Spinal cord (tissue), 10 donors: ENCODE results near the gene TPSB2. TPM values are rescaled to one million over a fixed set of nuclear protein-coding genes. Genes with fewer than 3 reads are reported as not detected.

Source experiments
- DNase-seq, 6 donors: peaks; one replicate each; pipeline versions ENCODE4 v3.0.0 to v3.0.0-alpha.2; 2013 to 2015; ENCODE audit warnings: low spot score in 6 of 6, low read depth in 4 of 6
- H3K27ac ChIP-seq: one replicate; pipeline ENCODE4 v1.5.1; 2013; ENCODE audit warnings: low read depth, low read length, control low read depth
- H3K27me3 ChIP-seq: one replicate; pipeline ENCODE4 v1.6.1; 2013; ENCODE audit warnings: low read length; ENCODE audit not compliant: control insufficient read depth, insufficient read depth
- H3K36me3 ChIP-seq: one replicate; pipeline ENCODE4 v1.6.1; 2013; ENCODE audit warnings: low read length; ENCODE audit not compliant: control insufficient read depth, insufficient read depth
- H3K4me1 ChIP-seq: one replicate; pipeline ENCODE4 v1.6.1; 2013; ENCODE audit warnings: low read length; ENCODE audit not compliant: control insufficient read depth, insufficient read depth
- H3K4me3 ChIP-seq: one replicate; pipeline ENCODE4 v1.5.1; 2013; ENCODE audit warnings: low read depth, low read length, control low read depth
- H3K9me3 ChIP-seq: one replicate; pipeline ENCODE4 v1.6.1; 2013; ENCODE audit warnings: low read length; ENCODE audit not compliant: control insufficient read depth, insufficient read depth
- WGBS: methylation state at CpG from one replicate; pipeline ENCODE4 v1.1.5; 2013; ENCODE audit warnings: missing lambda C conversion rate; ENCODE audit not compliant: insufficient coverage; 5-methylcytosine and 5-hydroxymethylcytosine counted together
- polyA plus RNA-seq, 2 donors: library from polyadenylated mRNA; unstranded; fragments of 120-200 nt; gene quantifications; one replicate each; pipeline ENCODE4 v1.2.1, GENCODE V29; 2013; ENCODE audit not compliant: insufficient read length in 2 of 2
- total RNA-seq, 2 donors: library from RNA; depleted of rRNA in 1 of 2; stranded (reverse); fragments of 120-200 nt in 1 of 2; fragments of >200 nt in 1 of 2; gene quantifications; one replicate each; pipeline versions ENCODE4 v1.2.3 to v1.2.4, GENCODE V29; 2013 to 2014
- donor health status: healthy.

The TPSB2 gene
- total and polyA plus RNA-seq, 4 donors, result 0.61 to 1.5 TPM; not detected in 2

DNA sequence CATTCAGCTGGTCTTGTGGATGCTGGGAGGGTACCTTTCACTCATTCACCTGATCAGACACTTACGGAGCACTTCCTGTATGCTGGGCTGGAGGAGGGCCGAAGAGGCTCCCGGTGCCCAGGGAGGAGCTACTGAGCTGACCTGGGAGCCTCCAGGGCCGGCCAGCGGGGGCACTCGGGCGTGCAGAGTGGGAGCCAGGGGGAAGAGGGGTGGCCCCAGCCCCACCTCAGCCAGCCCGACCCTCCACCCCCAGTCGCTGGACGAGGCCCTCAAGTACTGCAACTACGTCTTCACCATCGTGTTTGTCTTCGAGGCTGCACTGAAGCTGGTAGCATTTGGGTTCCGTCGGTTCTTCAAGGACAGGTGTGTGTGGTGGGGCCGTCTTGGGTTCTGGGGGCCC, 15.3 kb downstream of the TPSB2 start:
- 89% methylated on average over 15 of the region's 16 CpGs for WGBS

DNA sequence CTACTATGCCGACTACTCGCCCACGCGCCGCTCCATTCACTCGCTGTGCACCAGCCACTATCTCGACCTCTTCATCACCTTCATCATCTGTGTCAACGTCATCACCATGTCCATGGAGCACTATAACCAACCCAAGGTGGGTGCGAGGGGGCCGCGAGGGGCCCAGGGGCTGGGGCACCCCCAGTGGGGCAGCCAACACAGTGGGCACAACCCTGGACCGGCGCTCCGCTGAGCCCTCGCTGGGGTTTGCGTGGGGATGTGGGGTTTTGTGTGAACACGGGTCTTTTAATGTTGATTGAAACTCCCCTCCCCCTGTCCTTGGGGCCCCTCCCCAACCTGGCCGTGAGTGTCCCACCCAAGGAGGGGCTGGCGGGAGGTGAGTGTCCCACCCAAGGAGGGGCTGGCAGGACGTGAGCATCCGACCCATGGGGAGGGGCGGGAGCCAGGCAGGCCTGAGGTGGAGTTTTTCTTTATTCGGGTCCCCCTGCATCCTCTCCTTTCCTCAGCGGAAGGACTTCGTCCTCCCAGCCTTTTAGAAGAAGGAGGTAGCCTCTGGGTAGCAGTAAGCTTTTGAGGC, 16.1 kb downstream of the TPSB2 start:
- DNase-seq, result no peak
- Histone ChIP-seq H3K4me3 (no peak overlapping the region), H3K27me3 (no peaks in the 10 kb centered on the region), H3K4me1 (no peaks in the 10 kb centered on the region), H3K36me3 (peaks cover 100% of the 10 kb centered on the region), H3K9me3 (no peaks in the 10 kb centered on the region), H3K27ac (no peak overlapping the region)
- WGBS, result 94% methylated on average over 13 of the region's 25 CpGs

More for the DNA sequence above, 15.3 kb downstream of the TPSB2 start:
- Histone ChIP-seq H3K4me1 (no peaks in the 10 kb centered on the region), H3K4me3 (no peak overlapping the region), H3K27ac (no peak overlapping the region), H3K9me3 (no peaks in the 10 kb centered on the region), H3K27me3 (no peaks in the 10 kb centered on the region), H3K36me3 (peaks cover 100% of the 10 kb centered on the region)
- DNase-seq, result no peak

DNA sequence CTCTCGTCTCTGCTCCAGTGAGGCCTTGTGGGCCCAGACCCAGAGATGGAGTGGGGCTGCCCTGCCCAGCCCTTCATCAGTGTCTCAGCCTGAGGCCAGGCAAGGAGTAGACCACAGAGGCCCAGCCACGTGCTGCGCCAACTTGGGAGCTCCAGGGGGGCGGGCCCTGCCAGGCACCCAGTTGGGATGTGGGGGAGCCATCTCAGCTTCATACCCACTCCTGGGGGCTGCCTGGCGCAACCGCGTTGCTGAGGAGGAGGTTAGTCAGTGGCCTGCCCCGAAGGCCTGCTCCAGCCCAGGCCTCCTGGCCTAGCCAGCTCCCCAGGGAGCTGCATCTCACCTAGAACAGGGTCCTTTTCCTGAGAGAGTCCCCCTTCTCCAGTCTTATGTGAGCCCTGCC, 16.8 kb downstream of the TPSB2 start:
- no peak for DNase-seq
- no peaks in the 10 kb centered on the region for H3K4me1 ChIP-seq
- 79% methylated on average over 6 of the region's 8 CpGs for WGBS
- H3K9me3 ChIP-seq, result no peaks in the 10 kb centered on the region
- H3K4me3 ChIP-seq, result no peak overlapping the region
- H3K27ac ChIP-seq, result no peak overlapping the region
- no peaks in the 10 kb centered on the region for H3K27me3 ChIP-seq
- peaks cover 100% of the 10 kb centered on the region for H3K36me3 ChIP-seq

DNA sequence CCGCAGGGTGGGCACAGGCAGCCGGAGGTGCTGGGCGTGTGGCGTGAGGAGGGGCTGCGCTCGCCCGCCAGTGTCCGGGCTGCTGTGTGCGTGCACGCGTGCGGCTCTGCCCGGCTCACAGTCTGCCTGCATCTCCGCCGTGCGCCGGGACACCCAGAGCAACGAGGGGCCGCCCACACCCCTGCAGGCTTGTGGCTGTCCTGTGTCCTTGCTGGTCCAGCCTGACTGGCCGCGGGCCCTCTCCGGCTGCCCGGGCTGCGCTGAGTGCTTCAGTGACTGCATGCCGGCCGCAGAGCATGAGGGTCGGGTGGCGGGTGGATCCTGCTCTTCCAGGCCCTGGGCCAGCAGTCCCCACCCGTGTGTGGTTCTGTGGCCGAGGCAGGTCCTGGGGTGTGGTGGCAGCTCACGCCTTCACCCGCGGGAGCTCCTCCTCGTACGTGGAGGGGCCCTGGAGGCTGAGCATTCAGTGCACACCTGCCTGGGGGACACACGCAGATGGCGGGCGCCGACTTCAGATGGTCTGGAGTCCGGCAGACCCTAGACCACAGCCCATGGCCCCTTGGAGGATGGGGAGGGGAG, 17.3 kb downstream of the TPSB2 start:
- WGBS, result 94% methylated on average over 40 of the region's 40 CpGs
- Histone ChIP-seq H3K9me3 (no peaks in the 10 kb centered on the region), H3K36me3 (peaks cover 100% of the 10 kb centered on the region), H3K4me3 (no peak overlapping the region), H3K27me3 (no peaks in the 10 kb centered on the region), H3K27ac (no peak overlapping the region), H3K4me1 (no peaks in the 10 kb centered on the region)
- no peak for DNase-seq

DNA sequence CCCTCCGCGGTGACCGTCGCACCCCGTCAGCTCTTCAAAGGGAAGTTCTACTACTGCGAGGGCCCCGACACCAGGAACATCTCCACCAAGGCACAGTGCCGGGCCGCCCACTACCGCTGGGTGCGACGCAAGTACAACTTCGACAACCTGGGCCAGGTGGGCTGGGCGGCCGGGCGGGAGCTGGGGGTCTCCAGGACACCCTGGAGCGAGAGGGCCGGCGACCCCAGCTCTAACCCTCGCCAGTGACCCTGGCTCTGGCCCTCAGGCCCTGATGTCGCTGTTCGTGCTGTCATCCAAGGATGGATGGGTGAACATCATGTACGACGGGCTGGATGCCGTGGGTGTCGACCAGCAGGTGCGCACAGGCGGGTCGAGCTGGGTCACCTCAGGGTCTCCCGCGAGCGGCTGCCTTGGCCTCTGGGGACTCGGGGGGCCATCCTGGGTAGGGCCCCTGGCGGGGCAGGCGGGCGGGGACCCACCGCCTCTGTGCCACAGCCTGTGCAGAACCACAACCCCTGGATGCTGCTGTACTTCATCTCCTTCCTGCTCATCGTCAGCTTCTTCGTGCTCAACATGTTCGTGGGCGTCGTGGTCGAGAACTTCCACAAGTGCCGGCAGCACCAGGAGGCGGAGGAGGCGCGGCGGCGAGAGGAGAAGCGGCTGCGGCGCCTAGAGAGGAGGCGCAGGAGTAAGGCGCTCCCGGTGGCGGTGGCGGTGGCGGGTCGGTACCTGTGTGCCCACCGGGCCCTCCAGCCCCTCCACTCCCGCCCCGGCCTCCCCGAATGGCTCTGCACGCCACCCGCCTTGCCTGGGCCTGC, 18.3 kb downstream of the TPSB2 start:
- no peak for DNase-seq
- H3K9me3 ChIP-seq, result no peaks in the 10 kb centered on the region
- H3K27ac ChIP-seq, result no peak overlapping the region
- H3K4me3 ChIP-seq, result no peak overlapping the region
- WGBS, result 96% methylated on average over 58 of the region's 65 CpGs
- H3K27me3 ChIP-seq, result no peaks in the 10 kb centered on the region
- H3K36me3 ChIP-seq, result peaks cover 99% of the 10 kb centered on the region
- no peaks in the 10 kb centered on the region for H3K4me1 ChIP-seq

DNA sequence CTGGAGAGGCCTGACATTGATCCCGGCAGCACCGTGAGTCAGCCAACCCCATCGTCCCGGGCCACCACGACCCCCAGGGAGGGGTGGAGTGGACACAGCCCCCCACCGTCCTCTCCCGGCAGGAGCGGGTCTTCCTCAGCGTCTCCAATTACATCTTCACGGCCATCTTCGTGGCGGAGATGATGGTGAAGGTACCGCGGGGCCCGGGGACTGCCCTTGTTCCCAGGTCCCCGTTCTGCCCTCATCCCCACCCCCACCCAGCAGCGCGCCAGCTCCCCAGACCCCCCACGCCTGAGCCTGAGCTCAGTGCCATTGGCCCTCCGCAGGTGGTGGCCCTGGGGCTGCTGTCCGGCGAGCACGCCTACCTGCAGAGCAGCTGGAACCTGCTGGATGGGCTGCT, 19.5 kb downstream of the TPSB2 start:
- Histone ChIP-seq H3K9me3 (no peaks in the 10 kb centered on the region), H3K27ac (no peak overlapping the region), H3K4me1 (no peaks in the 10 kb centered on the region), H3K36me3 (peaks cover 99% of the 10 kb centered on the region), H3K4me3 (no peak overlapping the region), H3K27me3 (no peaks in the 10 kb centered on the region)
- 94% methylated on average over 15 of the region's 23 CpGs for WGBS
- no peak for DNase-seq

DNA sequence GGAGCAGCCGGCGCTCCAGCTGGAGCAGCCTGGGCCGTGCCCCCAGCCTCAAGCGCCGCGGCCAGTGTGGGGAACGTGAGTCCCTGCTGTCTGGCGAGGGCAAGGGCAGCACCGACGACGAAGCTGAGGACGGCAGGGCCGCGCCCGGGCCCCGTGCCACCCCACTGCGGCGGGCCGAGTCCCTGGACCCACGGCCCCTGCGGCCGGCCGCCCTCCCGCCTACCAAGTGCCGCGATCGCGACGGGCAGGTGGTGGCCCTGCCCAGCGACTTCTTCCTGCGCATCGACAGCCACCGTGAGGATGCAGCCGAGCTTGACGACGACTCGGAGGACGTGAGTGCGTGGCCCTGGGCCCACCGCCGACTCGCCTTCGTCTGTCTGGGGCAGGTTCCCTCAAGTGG, 20.9 kb downstream of the TPSB2 start:
- Histone ChIP-seq H3K4me1 (no peaks in the 10 kb centered on the region), H3K4me3 (no peak overlapping the region), H3K9me3 (no peaks in the 10 kb centered on the region), H3K36me3 (peaks cover 94% of the 10 kb centered on the region), H3K27ac (no peak overlapping the region), H3K27me3 (no peaks in the 10 kb centered on the region)
- 95% methylated on average over 43 of the region's 43 CpGs for WGBS
- DNase-seq, result no peak

DNA sequence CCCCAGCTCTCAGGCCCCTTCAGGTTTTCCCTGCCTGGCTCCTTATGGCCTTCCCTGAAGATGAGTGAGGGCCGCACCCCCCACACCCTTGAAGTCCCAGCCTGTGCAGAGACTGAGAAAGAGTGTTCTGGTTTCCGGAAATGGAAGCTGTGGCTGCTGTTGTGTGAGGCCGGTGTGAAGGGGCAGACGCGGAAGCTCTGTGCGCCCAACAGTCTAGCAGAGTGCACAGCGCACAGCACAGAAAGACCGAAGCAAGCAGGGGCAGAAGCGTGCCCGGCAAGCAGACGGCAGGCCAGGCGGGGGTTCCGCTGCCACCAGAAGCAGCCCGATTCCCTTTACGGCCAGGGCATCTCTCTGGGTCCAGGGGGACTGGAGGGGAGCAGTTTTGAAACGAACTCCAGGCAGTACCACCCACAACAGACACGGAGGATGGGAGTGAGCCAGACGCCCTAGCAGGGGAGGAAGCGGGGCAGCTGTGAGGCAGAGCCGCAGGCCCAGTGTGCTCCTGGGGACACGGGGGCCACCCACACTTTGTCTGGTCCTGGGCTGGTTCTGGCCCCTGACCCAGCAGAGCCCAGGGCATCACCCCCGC, 21.6 kb downstream of the TPSB2 start:
- 92% methylated on average over 21 of the region's 22 CpGs for WGBS
- H3K27ac ChIP-seq, result no peak overlapping the region
- no peak for DNase-seq

DNA sequence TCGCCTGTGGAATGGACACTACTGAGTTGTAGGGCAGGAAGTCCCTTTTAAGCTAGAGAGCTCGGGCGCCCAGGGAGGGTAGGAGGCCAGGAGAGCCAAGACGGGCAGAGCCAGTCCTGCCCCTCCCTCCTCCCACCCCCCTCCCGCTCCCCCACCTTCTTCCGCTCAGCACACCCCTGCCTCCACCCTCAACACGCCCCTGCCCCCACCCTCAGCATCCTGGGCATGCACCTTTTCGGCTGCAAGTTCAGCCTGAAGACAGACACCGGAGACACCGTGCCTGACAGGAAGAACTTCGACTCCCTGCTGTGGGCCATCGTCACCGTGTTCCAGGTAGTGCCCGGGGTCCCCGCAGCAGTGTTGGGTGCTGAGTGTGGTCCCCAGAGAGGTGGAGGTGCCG, 23.2 kb downstream of the TPSB2 start:
- WGBS, result 90% methylated on average over 11 of the region's 16 CpGs
- Histone ChIP-seq H3K4me3 (no peak overlapping the region), H3K27ac (no peak overlapping the region), H3K9me3 (no peaks in the 10 kb centered on the region), H3K4me1 (no peaks in the 10 kb centered on the region), H3K27me3 (no peaks in the 10 kb centered on the region), H3K36me3 (peaks cover 94% of the 10 kb centered on the region)
- no peak for DNase-seq

More for the DNA sequence above, 21.6 kb downstream of the TPSB2 start:
- no peaks in the 10 kb centered on the region for H3K4me1 ChIP-seq
- no peak overlapping the region for H3K4me3 ChIP-seq
- no peaks in the 10 kb centered on the region for H3K9me3 ChIP-seq
- peaks cover 94% of the 10 kb centered on the region for H3K36me3 ChIP-seq
- H3K27me3 ChIP-seq, result no peaks in the 10 kb centered on the region
